22Rv1 (cell line): ENCODE data around the gene XYLT2.

Experiments used
- CTCF ChIP-seq: fragments of 450-650 bp; IDR thresholded peaks from 2 replicates; pipeline ENCODE4 v1.5.1; 2017; ENCODE audit warnings: mild to moderate bottlenecking
- ZFX ChIP-seq: fragments of 450-650 bp; IDR thresholded peaks from 2 replicates; pipeline ENCODE4 v1.6.1; 2017; ENCODE audit warnings: antibody characterized with exemption, borderline replicate concordance

DNA sequence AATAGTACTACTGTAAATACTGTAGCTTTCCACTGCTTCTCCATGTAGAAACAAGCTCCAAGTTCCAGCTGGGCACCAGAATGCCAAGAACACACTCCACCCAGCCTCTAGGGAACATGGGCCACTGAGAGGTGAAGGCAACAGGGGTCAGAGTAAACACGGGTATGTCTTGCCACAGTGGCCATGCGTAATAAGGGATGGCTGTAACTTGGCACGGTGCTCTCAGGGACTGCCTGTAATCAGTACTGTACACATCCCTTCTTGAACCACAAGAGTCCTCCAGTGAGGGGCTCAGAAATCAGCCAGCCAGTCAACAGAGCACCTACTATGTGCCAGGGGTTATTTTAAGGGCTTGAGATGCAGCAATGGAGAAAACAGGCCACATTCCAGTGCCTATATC lies 40.6 kb downstream of the XYLT2 start:
- no peak for TF ChIP-seq CTCF
- TF ChIP-seq ZFX: no peak
